Measurements from ENCODE around the gene A4GALT. TPM values are rescaled to one million over a fixed set of nuclear protein-coding genes. Genes with fewer than 3 reads are reported as not detected.
A peak's percentile ranks its signal among the peaks of the same experiment; 100 is the strongest.
"Not testable (repeated sequence)": the region's sequence is repeated elsewhere in the genome, so short reads cannot be mapped to it uniquely, and the experiment has no call there.

The A4GALT gene
- total RNA-seq, 1 donor from 2014 or later = 76.1 TPM

GRCh38 chr22:42692239-42693054 lies 28.2 kb downstream of the A4GALT start:
- no peak for ATAC-seq (ENCODE audit: poor library complexity)
- intact Hi-C loops (cut with DNase I) = no loop called here
- no peak for DNase-seq

- no peak for DNase-seq
- intact Hi-C loops (cut with DNase I) = no loop called here
- ATAC-seq (ENCODE audit: poor library complexity) = no peak
Observed at GRCh38 chr22:42691440-42691839, 29.2 kb downstream of the A4GALT start.

GRCh38 chr22:42688241-42689211 lies 32.1 kb downstream of the A4GALT start:
- DNase-seq = peak; percentile 92
- peak; percentile 73 for ATAC-seq (ENCODE audit: poor library complexity)
- intact Hi-C loops (cut with DNase I) = no loop called here

- ATAC-seq (ENCODE audit: poor library complexity) (no peak), DNase-seq (no peak)
- intact Hi-C loops (cut with DNase I) = no loop called here
Observed at GRCh38 chr22:42686756-42687491, 33.7 kb downstream of the A4GALT start.

GRCh38 chr22:42685941-42686653 lies 34.6 kb downstream of the A4GALT start:
- intact Hi-C loops (cut with DNase I) = no loop called here
- DNase-seq (peak; percentile 83), ATAC-seq (ENCODE audit: poor library complexity) (peak; percentile 38)

- intact Hi-C loops (cut with DNase I) = no loop called here
- peak; percentile 76 for DNase-seq
- no peak for ATAC-seq (ENCODE audit: poor library complexity)
Observed at GRCh38 chr22:42684462-42685195, 36.0 kb downstream of the A4GALT start.

- peak; percentile 64 for ATAC-seq (ENCODE audit: poor library complexity)
- intact Hi-C loops (cut with DNase I) = no loop called here
- peak; percentile 93 for DNase-seq
Observed at GRCh38 chr22:42683578-42684283, 36.9 kb downstream of the A4GALT start.

- no peak for DNase-seq
- ATAC-seq (ENCODE audit: poor library complexity) = peak; percentile 8
- intact Hi-C loops (cut with DNase I) = no loop called here
Observed at GRCh38 chr22:42682113-42682851, 38.4 kb downstream of the A4GALT start.

GRCh38 chr22:42680648-42681047 lies 40.0 kb downstream of the A4GALT start:
- intact Hi-C loops (cut with DNase I) = no loop called here
- no peak for ATAC-seq (ENCODE audit: poor library complexity)
- DNase-seq = no peak

GRCh38 chr22:42679691-42680090 lies 41.0 kb downstream of the A4GALT start:
- ATAC-seq (ENCODE audit: poor library complexity) = no peak
- no peak for DNase-seq
- intact Hi-C loops (cut with DNase I) = no loop called here

GRCh38 chr22:42678894-42679293 lies 41.8 kb downstream of the A4GALT start:
- DNase-seq = no peak
- ATAC-seq (ENCODE audit: poor library complexity) = no peak
- intact Hi-C loops (cut with DNase I) = no loop called here

GRCh38 chr22:42677936-42678335 lies 42.7 kb downstream of the A4GALT start:
- intact Hi-C loops (cut with DNase I); DNase-seq; ATAC-seq (ENCODE audit: poor library complexity): not testable (repeated sequence)

GRCh38 chr22:42676059-42676607 lies 44.5 kb downstream of the A4GALT start:
- intact Hi-C loops (cut with DNase I) = no loop called here
- ATAC-seq (ENCODE audit: poor library complexity) = peak; percentile 43
- no peak for DNase-seq

GRCh38 chr22:42673898-42674401 lies 46.7 kb downstream of the A4GALT start:
- DNase-seq = no peak
- intact Hi-C loops (cut with DNase I) = no loop called here
- ATAC-seq (ENCODE audit: poor library complexity) = peak; percentile 42

- DNase-seq; intact Hi-C loops (cut with DNase I); ATAC-seq (ENCODE audit: poor library complexity): not testable (repeated sequence)
Observed at GRCh38 chr22:42673071-42673470, 47.6 kb downstream of the A4GALT start.

Measured in Right ventricle myocardium superior (tissue), 1 donor.